Stimulated activated CD4-positive, alpha-beta T cell treated with anti-CD3 and anti-CD28 coated beads, TNF-alpha, amount 100 ng/mL, for 1 hour (primary cell): ENCODE measurements around the gene TIGD3.

Source experiments
- DNase-seq, 3 donors: peaks; one replicate each; pipeline ENCODE4 v3.0.0-alpha.2; 2020; ENCODE audit warnings: low read depth in 3 of 3, low spot score in 1 of 3

TIGD3 gene

GRCh38 chr11:65354265-65355012, at the start of gene TIGD3:
Gene TIGD3 (plus strand): TSS chr11:65354751. CDS start chr11:65355809, 1,058 bp downstream.
- DNase-seq: peak; percentile 92 to 96 (median 92)

GRCh38 chr11:65305501-65306268, 48.9 kb upstream of the TIGD3 start:
- DNase-seq: no peak

GRCh38 chr11:65307298-65308229, 47.0 kb upstream of the TIGD3 start:
- no peak for DNase-seq

- DNase-seq: no peak
Observed at GRCh38 chr11:65308281-65308891, 46.2 kb upstream of the TIGD3 start.

- DNase-seq: no peak
Observed at GRCh38 chr11:65309006-65309405, 45.5 kb upstream of the TIGD3 start.

GRCh38 chr11:65310215-65310614, 44.3 kb upstream of the TIGD3 start:
- no peak for DNase-seq

- no peak for DNase-seq
Observed at GRCh38 chr11:65310736-65311135, 43.8 kb upstream of the TIGD3 start.

GRCh38 chr11:65311170-65311678, 43.3 kb upstream of the TIGD3 start:
- no peak for DNase-seq

GRCh38 chr11:65314501-65315203, 39.9 kb upstream of the TIGD3 start, which contains the start of gene CDC42EP2:
Gene CDC42EP2 (plus strand): TSS chr11:65314866. CDS start chr11:65320899, 6,033 bp downstream.
- DNase-seq: peak; percentile 20 to 71 (median 47)

- DNase-seq: peak; percentile 33 to 81 (median 63)
Observed at GRCh38 chr11:65315204-65315865, 39.2 kb upstream of the TIGD3 start.

- no peak for DNase-seq
Observed at GRCh38 chr11:65315866-65316226, 38.7 kb upstream of the TIGD3 start.

GRCh38 chr11:65316227-65317024, 38.1 kb upstream of the TIGD3 start:
- DNase-seq: no peak

GRCh38 chr11:65317025-65317786, 37.3 kb upstream of the TIGD3 start:
- DNase-seq: no peak

- no peak for DNase-seq
Observed at GRCh38 chr11:65320386-65321075, 34.0 kb upstream of the TIGD3 start.

- no peak for DNase-seq
Observed at GRCh38 chr11:65321076-65321475, 33.5 kb upstream of the TIGD3 start.

- DNase-seq: no peak
Observed at GRCh38 chr11:65321828-65322485, 32.6 kb upstream of the TIGD3 start.

- no peak for DNase-seq
Observed at GRCh38 chr11:65323813-65324212, 30.7 kb upstream of the TIGD3 start.
